Breast epithelium (tissue), 4 donors: ENCODE measurements around the gene ADCY7. TPM values are rescaled to one million over a fixed set of nuclear protein-coding genes. Genes with fewer than 3 reads are reported as not detected.
A peak's percentile ranks its signal among the peaks of the same experiment; 100 is the strongest.

Source experiments
- DNase-seq, 2 donors: peaks; one replicate each; pipeline ENCODE4 v3.0.0-alpha.2; 2019; ENCODE audit warnings: low spot score in 2 of 2
- H3K27ac ChIP-seq, 2 donors: fragments of 200-600 bp; sonication (generic) in 1 of 2; one replicate each; pipeline ENCODE4 v1.5.1; 2016 to 2019; ENCODE audit warnings: mild to moderate bottlenecking in 1 of 2
- H3K27me3 ChIP-seq, 2 donors: fragments of 200-600 bp; sonication (generic) in 1 of 2; one replicate each; pipeline versions ENCODE4 v1.5.1 to v1.6.0; 2017 to 2019; ENCODE audit warnings: control low read depth in 1 of 2, mild to moderate bottlenecking in 1 of 2
- H3K36me3 ChIP-seq: fragments of 200-600 bp; one replicate; pipeline ENCODE4 v1.5.1; 2019
- H3K4me1 ChIP-seq, 2 donors: fragments of 200-600 bp; sonication (generic); one replicate each; pipeline ENCODE4 v1.5.1; 2016 to 2019; ENCODE audit warnings: control low read depth in 1 of 2
- H3K4me3 ChIP-seq, 3 donors: fragments of 200-600 bp; sonication (generic); 1 replicate in 2 of 3; 2 replicates in 1 of 3; pipeline ENCODE4 v1.5.1; 2016 to 2019; ENCODE audit warnings: mild to moderate bottlenecking in 3 of 3, moderate library complexity in 2 of 3
- H3K9me3 ChIP-seq, 2 donors: fragments of 200-600 bp; sonication (generic) in 1 of 2; one replicate each; pipeline ENCODE4 v1.5.1; 2016 to 2019; ENCODE audit warnings: control low read depth in 1 of 2
- CTCF ChIP-seq, 3 donors: fragments of 450-650 bp; IDR thresholded peaks; one replicate each; pipeline ENCODE4 v1.5.1; 2016 to 2017; ENCODE audit warnings: antibody characterized with exemption in 3 of 3, mild to moderate bottlenecking in 3 of 3, moderate library complexity in 3 of 3
- POLR2A ChIP-seq: fragments of 450-650 bp; IDR thresholded peaks from one replicate; pipeline ENCODE4 v1.6.1; 2016; ENCODE audit warnings: antibody characterized with exemption, mild to moderate bottlenecking, moderate library complexity
- POLR2AphosphoS5 ChIP-seq, 3 donors: sonication (generic); formaldehyde crosslinking; IDR thresholded peaks; one replicate each; pipeline ENCODE4 v1.6.1; 2017; ENCODE audit warnings: antibody characterized with exemption in 3 of 3
- intact Hi-C: fragments of 100-400 bp; cut with DNase I; formaldehyde crosslinking; loops from one replicate; pipeline ENCODE4 v1.15.1; 2023; ENCODE audit warnings: low total_unique reads
- total RNA-seq, 3 donors: library from RNA; depleted of rRNA; stranded (reverse); fragments of >200 nt; gene quantifications; one replicate each; pipeline ENCODE4 v1.1.0, GENCODE V29; 2016

The ADCY7 gene
- total RNA-seq, 3 donors from 2014 or later: 6.2 to 30.7 (median 10.2) TPM

DNA sequence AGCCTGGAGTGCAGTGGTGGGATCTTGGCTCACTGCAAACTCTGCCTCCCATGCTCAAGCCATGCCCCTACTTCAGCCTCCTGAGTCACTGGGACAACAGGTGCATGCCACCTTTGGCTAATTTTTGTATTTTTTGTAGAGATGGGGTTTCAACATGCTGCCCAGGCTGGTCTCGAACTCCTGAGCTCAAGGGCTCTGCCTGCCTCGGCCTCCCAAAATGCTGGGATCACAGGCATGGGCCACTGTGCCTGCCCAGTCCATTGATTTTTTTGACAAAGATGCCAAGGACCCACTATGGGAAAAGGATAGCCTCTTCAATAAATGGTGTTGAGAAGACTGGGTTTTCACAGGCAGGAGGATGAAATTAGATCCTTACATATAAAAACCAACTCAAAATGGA is 10.8 kb upstream of the ADCY7 start:
- no peak for TF ChIP-seq CTCF (IDR thresholded peaks at IDR 0.05)
- H3K27ac ChIP-seq: no peak overlapping the region
- no peak overlapping the region for H3K4me3 ChIP-seq
- no peaks in the 10 kb centered on the region for H3K9me3 ChIP-seq
- DNase-seq: no peak
- no peaks in the 10 kb centered on the region for H3K4me1 ChIP-seq
- intact Hi-C loops: no loop called here
- H3K27me3 ChIP-seq: no peaks in the 10 kb centered on the region
- no peaks in the 10 kb centered on the region for H3K36me3 ChIP-seq

DNA sequence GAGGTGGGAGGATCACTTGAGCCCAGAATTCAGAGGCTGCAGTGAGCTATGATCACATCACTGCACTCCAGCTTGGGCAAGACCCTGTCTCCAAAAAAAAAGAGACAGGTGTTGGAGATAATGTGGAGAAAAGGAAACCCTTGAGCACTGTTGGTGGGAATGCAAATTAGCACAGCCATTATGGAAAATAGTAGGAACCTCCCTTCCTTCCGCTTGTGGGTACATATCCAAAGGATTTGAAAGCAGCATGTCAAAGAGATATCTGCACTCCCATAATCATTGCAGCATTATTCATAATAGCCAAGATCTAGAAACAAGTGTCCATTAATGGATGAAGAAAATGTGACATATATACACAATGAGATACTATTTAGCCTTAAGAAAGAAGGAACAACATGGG is 9.7 kb upstream of the ADCY7 start:
- Histone ChIP-seq H3K4me3 (no peak overlapping the region), H3K27ac (no peak overlapping the region), H3K36me3 (no peaks in the 10 kb centered on the region), H3K9me3 (no peaks in the 10 kb centered on the region), H3K27me3 (no peaks in the 10 kb centered on the region), H3K4me1 (no peaks in the 10 kb centered on the region)
- TF ChIP-seq CTCF (IDR thresholded peaks at IDR 0.05) (no peak), POLR2AphosphoS5 (IDR thresholded peaks at IDR 0.05) (no peak), POLR2A (no peak)
- DNase-seq: no peak
- intact Hi-C loops: no loop called here

DNA sequence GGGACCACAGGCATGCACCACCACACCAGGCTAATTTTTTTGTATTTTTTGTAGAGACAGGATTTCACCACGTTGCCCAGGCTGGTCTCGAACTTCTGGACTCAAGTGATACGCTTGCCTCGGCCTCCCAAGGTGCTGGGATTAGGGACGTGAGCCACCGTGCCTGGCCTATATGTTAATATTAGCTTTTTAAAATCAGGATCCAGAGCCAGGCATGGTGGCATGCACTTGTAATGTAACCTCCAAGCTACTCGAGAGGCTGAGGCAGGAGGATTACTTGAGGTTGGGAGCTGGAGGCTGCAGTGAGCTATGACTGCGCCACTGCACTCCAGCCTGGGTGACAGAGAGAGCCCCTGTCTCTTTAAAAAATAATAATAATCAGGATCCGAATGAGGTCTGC is 8.5 kb upstream of the ADCY7 start:
- TF ChIP-seq CTCF (IDR thresholded peaks at IDR 0.05) (no peak), POLR2A (no peak), POLR2AphosphoS5 (IDR thresholded peaks at IDR 0.05) (no peak)
- Histone ChIP-seq H3K36me3 (no peaks in the 10 kb centered on the region), H3K4me3 (no peak overlapping the region), H3K9me3 (no peaks in the 10 kb centered on the region), H3K27me3 (no peaks in the 10 kb centered on the region), H3K27ac (no peak overlapping the region), H3K4me1 (no peaks in the 10 kb centered on the region)
- intact Hi-C loops: no loop called here
- no peak for DNase-seq

GRCh38 chr16:50259334-50260205 is 6.8 kb upstream of the ADCY7 start:
- no peak for DNase-seq
- peak overlapping the region in 1 of 2 donors; percentile 32 for H3K27ac ChIP-seq
- no peaks in the 10 kb centered on the region for H3K4me1 ChIP-seq
- intact Hi-C loops: no loop called here
- no peak overlapping the region for H3K4me3 ChIP-seq
- TF ChIP-seq POLR2AphosphoS5 (IDR thresholded peaks at IDR 0.05) (peak in 1 of 3 donors; percentile 12), CTCF (IDR thresholded peaks at IDR 0.05) (no peak)
- no peaks in the 10 kb centered on the region for H3K9me3 ChIP-seq
- H3K27me3 ChIP-seq: no peaks in the 10 kb centered on the region
- no peaks in the 10 kb centered on the region for H3K36me3 ChIP-seq

- Histone ChIP-seq H3K36me3 (no peaks in the 10 kb centered on the region), H3K9me3 (no peaks in the 10 kb centered on the region), H3K4me3 (no peak overlapping the region), H3K27me3 (no peaks in the 10 kb centered on the region), H3K4me1 (no peaks in the 10 kb centered on the region), H3K27ac (peak overlapping the region in 1 of 2 donors; percentile 32)
- intact Hi-C loops: no loop called here
- DNase-seq: no peak
- TF ChIP-seq CTCF (IDR thresholded peaks at IDR 0.05) (no peak), POLR2AphosphoS5 (IDR thresholded peaks at IDR 0.05) (no peak)
These were observed 5.9 kb upstream of the ADCY7 start for GRCh38 chr16:50260206-50261159.
